ENCODE data around the gene PTPRT.
"Not testable (repeated sequence)": the region's sequence is repeated elsewhere in the genome, so short reads cannot be mapped to it uniquely, and the experiment has no call there.

Gene PTPRT

GRCh38 chr20:42258564-42259302, 931.0 kb downstream of the PTPRT start:
- DNase-seq: no peak

DNA sequence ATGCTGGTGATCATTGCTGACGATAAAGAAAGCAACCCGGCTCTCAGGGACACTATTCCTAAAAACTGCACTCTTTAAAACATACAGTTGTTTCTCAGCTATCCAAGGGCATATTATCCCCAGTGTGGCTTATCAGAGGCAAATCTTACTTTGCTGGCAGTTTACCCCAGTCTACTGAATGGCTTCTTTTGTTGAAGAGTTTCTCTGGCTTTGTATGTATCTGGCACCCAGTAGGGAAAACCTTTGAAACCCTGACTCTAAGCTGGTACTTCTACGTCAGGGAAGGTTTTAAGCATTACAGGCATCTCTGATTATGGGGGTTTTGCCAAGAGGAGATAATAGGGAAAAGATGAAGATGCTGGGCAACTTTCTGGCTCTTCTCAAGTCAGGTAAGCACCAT, 933.9 kb downstream of the PTPRT start:
- DNase-seq: no peak

GRCh38 chr20:42254673-42255072, 935.0 kb downstream of the PTPRT start:
- no peak for DNase-seq

GRCh38 chr20:42252116-42252515, 937.6 kb downstream of the PTPRT start:
- no peak for DNase-seq

GRCh38 chr20:42218621-42219374, 970.9 kb downstream of the PTPRT start:
- DNase-seq: no peak

- no peak for DNase-seq
These were observed 975.6 kb downstream of the PTPRT start for GRCh38 chr20:42214074-42214473.

DNA sequence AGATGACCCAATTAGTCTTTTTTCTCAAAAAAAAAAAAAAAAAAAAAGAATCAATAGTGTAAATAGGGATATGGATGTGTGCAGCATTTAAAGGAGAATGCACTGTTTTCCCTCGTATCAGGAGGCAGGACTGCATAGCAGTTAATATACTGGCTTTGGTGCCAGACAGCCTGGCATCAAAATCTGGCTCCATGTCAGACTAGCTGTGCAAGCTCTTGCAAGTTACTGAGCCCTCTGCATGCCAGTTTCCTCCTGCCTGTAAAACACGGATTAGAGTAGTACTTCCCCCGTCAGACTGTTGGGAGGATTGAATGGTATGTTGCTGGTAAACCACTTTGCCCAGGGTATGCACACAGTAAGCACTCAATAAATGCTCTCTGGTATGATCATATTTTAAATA, 977.3 kb downstream of the PTPRT start:
- DNase-seq: no peak

DNA sequence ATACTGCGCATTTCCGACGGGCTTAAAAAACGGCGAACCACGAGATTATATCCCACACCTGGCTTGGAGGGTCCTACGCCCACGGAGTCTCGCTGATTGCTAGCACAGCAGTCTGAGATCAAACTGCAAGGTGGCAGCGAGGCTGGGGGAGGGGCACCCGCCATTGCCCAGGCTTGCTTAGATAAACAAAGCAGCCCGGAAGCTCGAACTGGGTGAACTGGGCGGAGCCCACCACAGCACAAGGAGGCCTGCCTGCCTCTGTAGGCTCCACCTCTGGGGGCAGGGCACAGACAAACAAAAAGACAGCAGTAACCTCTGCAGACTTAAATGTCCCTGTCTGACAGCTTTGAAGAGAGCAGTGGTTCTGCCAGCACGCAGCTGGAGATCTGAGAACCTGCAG, 983.1 kb downstream of the PTPRT start:
- not testable (repeated sequence) for DNase-seq

DNA sequence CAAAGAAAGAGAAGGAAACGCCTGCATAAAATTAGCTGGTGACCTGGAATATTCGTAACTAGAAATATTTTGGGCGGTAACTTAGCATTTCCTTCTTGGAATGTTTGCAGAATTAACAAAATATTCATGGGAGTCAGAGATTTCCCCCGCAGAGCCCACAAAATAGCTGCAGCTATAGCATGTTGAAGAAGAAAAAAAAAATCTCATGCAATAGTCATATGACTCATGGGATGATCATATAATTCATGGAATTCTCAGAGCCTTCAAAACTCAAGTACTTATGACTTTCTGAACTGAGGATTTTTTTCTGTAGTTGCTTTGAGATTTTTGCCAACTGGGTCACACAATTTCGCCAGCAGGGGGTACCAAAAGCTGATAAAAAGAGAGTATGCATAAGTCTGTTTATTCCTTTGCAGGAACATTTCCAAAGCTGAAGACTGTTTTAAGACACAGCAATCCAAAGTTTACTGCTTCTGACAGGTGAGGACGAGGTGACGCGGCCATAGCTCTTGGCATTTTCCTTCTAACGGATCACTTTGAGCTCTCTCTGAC, 985.5 kb downstream of the PTPRT start:
- no peak for DNase-seq

- DNase-seq: no peak
These were observed 992.1 kb downstream of the PTPRT start for GRCh38 chr20:42197599-42197998.

- DNase-seq: no peak
These were observed 996.6 kb downstream of the PTPRT start for GRCh38 chr20:42193119-42193518.

DNA sequence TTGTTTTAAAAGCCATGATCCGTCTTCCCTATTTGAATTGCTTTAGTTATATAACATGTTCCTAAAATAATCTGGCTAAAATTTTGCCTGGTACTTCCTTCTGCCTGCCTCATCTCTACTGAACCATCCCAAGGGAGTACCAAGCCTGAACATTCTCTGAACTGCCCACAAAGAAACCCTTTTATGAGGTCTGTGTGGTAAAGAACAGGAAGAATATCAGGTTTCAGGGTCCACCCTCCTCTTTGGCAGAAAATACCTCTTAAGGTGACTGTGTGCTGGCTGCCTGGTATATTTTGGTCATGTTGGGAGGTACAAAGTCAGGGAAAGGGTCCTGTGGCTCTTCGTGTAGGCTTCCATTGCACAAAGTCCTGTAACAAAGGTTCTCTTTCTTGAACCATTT, 997.4 kb downstream of the PTPRT start:
- no peak for DNase-seq

- no peak for DNase-seq
These were observed 998.4 kb downstream of the PTPRT start for GRCh38 chr20:42191140-42191860.

GRCh38 chr20:42190084-42190483, 999.6 kb downstream of the PTPRT start:
- no peak for DNase-seq

GRCh38 chr20:42186337-42186736, 1003.4 kb downstream of the PTPRT start:
- DNase-seq: no peak

DNA sequence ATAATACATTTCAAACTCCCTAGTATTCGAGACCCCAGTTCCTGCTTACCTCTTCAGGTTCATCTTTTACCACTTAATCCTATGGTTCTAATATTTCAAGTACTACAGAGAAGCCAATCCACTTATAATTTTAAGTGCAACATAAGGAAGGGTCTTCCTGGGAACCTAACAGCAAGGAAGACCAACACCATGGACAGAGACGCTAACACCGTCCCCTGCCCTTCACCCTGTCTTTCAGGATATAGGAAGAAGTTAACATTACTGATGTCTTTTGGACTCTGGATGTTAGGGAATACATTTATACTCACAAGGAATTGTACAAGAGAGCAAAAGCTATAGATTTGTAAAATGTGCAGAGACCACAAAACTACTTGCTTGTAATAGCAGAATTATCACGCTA, 1006.6 kb downstream of the PTPRT start:
- no peak for DNase-seq

DNA sequence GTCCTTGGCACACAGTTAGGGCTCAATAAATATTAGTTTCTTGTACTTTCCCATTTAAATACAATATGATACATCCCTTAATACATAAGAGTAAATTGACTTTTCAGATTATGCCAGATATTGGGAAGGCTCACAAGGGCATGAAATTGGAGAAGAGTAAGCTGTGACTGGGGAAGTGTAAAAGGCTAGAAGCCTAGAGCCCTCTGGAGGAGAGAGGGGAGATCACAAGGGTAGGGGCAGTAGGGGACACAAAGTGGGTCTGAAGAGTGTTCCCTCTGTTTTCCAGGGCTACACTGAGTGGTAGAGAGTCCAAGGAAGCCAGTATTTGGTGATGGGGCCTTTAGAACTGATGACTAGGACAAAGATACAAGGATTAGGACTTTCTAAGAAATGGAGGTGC, 1008.6 kb downstream of the PTPRT start:
- no peak for DNase-seq

DNA sequence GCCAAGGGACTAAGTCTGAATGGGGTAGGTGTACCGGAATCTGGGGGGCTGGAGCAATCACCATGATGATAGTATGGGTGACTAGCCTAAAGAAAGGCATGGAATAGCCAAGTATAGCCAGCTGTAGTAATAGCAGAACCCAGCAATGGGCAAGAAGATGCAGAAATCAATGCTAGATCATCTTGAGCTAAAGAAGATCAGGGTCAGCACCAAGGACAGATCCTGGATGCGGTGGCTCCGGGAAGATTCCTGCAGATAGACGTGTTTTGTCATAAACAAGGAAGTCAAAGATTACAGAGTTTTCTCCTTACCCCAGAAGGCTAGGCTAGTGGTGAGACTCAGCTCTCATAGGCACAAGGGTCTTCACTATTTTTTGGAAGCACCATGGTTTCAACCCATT, 1009.9 kb downstream of the PTPRT start:
- DNase-seq: no peak

GRCh38 chr20:42173440-42173839, 1016.3 kb downstream of the PTPRT start:
- no peak for DNase-seq

DNA sequence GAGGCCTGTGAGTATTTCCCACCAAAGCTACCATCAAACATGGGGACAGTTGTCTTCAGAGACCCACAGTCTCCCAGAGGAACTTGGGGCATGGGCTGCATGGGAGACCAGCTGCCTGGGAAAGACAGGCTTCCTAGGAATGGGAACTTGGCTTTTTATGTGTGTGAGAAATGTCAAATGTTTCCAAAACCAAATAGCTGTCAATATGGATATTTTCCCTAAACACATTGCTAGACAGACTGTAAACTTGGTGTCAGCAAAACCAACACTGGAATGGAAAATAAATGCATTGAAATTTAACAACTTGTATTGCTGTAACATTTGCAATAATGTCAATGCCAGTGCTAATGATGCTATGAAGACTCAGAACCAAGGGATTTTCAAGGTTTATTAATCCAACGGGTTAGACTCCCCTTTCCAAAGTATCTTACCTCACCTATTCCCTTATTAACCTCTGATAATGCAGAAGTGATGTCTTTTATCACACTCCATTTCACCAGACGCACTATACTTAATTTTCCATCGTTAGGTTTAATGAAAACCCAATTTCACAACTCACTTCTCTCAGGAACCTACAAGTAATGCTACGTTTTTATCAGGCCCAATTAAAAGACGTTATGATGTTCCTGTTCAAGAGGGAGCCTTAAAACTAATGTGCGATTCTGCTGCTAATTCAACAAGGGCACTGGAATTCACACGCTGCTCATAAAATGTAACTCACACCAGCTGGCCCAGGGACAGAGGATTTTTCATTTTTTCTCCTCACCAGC, 1025.4 kb downstream of the PTPRT start:
- DNase-seq: no peak

DNA sequence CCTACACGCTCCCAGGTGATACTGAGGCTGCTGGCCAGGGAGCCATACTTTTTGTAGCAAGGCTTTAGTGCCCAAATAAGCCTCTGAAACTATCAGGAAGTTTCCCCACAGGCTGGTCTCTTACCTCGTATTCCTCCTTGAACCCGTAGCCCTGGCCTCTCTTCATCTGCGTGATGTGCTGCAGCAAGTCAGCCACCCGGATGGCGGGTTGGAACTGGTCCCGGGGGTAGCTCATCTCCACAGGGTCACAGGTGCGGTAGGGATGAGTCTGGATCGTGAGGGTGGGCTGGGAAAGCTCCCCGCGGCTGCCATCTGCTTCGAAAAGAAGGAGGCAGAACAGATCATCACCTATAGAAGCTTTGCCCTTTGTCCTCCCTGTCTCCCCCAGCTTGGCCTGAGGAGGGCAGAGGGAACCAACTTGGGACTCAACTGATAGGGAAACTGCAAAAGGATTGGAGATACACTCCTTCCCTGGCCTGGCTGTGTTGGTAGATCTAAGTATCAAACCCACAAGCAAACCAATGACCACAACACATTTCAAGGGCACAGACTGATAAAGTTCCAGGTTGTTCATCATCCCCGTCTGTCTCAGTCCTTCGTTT, 1028.4 kb downstream of the PTPRT start:
- no peak for DNase-seq

DNA sequence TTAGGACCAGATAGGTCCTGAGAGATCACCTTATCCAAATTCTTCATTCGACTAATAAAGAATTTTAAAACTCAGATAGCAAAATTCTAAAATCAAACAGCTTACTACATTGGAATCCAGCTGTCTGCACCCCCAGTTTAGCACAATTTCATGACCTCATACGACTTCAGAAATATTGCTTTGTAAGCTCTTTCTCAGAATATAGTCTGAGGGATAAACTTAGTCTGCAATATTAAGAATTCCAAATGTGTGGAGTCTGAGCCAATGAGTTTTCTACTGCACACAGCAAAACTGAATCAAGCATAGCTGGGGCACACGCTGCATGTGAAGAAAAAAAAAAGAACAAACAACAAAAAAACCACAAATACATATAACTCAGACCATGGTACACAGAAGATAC, 1029.9 kb downstream of the PTPRT start:
- no peak for DNase-seq

Data from NCI-H2081 treated with DMSO at 0.1 percent for 48 hours (cell line).